Effector memory CD4-positive, alpha-beta T cell (primary cell): Measurements from ENCODE around the gene EDC4.
A peak's percentile ranks its signal among the peaks of the same experiment; 100 is the strongest.

Experiments
- DNase-seq, 3 donors: peaks; one replicate each; pipeline ENCODE4 v3.0.0-alpha.2; 2020
- H3K27ac ChIP-seq: 2 replicates; pipeline ENCODE4 v1.7.0; 2013; ENCODE audit warnings: mild to moderate bottlenecking, low read length, moderate library complexity; ENCODE audit not compliant: insufficient read depth, poor library complexity, severe bottlenecking
- H3K27me3 ChIP-seq: replicated peaks from 2 replicates; pipeline ENCODE4 v1.7.0; 2013; ENCODE audit warnings: mild to moderate bottlenecking, low read length; ENCODE audit not compliant: insufficient read depth, control insufficient read depth, poor library complexity, severe bottlenecking
- H3K36me3 ChIP-seq: 2 replicates; pipeline ENCODE4 v1.7.0; 2013; ENCODE audit warnings: mild to moderate bottlenecking, low read length, moderate library complexity; ENCODE audit not compliant: control insufficient read depth, insufficient read depth
- H3K4me1 ChIP-seq: 2 replicates; pipeline ENCODE4 v1.7.0; 2013; ENCODE audit warnings: low read length, mild to moderate bottlenecking; ENCODE audit not compliant: control insufficient read depth, insufficient read depth, poor library complexity, severe bottlenecking
- H3K4me3 ChIP-seq: 2 replicates; pipeline ENCODE4 v1.7.0; 2013; ENCODE audit warnings: low read length, low read depth, mild to moderate bottlenecking; ENCODE audit not compliant: insufficient read depth, poor library complexity, severe bottlenecking
- H3K9me3 ChIP-seq: 2 replicates; pipeline ENCODE4 v1.7.0; 2013; ENCODE audit warnings: mild to moderate bottlenecking, low read length, moderate library complexity; ENCODE audit not compliant: control insufficient read depth

Gene EDC4

GRCh38 chr16:67847064-67847861 is 25.6 kb upstream of the EDC4 start, which contains the start of gene CENPT:
Gene CENPT, minus strand, starts transcription at chr16:67847693. Its CDS starts 13,834 bp downstream, at chr16:67833859.
- no peaks in the 10 kb centered on the region for H3K36me3 ChIP-seq
- DNase-seq, result no peak
- H3K9me3 ChIP-seq, result no peaks in the 10 kb centered on the region
- peak within 1 kb of the TSS; percentile 90 for H3K4me3 ChIP-seq
- peak within 1 kb of the TSS; percentile 89 for H3K27ac ChIP-seq
- H3K27me3 ChIP-seq, result no peaks in the 10 kb centered on the region
- peaks cover 43% of the 10 kb centered on the region for H3K4me1 ChIP-seq

DNA sequence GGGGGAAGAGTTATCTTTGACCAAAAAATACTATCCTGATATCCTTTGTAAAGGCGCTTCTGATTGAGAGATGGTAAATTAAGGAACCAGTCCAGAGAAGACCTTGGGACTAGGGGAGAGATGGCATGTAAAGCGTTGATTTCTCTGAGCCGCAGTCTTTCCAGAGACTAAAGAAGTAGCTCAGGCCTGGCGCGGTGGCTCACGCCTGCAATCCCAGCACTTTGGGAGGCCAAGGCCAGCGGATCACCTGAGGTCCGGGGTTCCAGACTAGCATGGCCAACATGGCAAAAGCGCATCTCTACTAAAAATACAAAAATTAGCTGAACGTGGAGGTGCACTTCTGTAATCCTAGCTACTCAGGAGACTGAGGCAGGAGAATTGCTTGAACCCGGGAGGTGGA is 24.7 kb upstream of the EDC4 start:
- Histone ChIP-seq H3K4me1 (peaks cover 38% of the 10 kb centered on the region), H3K27me3 (no peaks in the 10 kb centered on the region), H3K36me3 (no peaks in the 10 kb centered on the region), H3K9me3 (no peaks in the 10 kb centered on the region), H3K4me3 (peak overlapping the region; percentile 90), H3K27ac (no peak overlapping the region)
- DNase-seq, result no peak

DNA sequence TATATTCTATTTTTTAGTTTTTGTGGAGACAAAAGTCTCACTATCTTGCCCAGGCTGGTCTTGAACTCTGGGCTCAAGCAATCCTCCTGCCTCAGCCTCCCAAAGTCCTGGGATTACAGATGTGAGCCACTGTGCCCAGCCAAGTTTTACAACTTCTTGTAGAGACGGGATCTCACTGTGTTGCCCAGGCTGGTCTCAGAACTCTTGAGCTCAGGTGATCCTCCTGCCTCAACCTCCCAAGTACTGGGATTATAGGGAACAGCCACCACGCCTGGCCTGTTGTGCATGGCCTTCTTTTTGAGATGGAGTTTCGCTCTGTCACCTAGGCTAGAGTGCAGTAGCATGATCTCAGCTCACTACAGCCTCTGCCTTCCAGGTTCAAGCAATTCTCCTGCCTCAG is 19.2 kb upstream of the EDC4 start:
- no peaks in the 10 kb centered on the region for H3K36me3 ChIP-seq
- peaks cover 7% of the 10 kb centered on the region for H3K4me1 ChIP-seq
- no peak overlapping the region for H3K27ac ChIP-seq
- DNase-seq, result no peak
- H3K27me3 ChIP-seq, result no peaks in the 10 kb centered on the region
- no peak overlapping the region for H3K4me3 ChIP-seq
- H3K9me3 ChIP-seq, result no peaks in the 10 kb centered on the region

- H3K9me3 ChIP-seq, result no peaks in the 10 kb centered on the region
- peaks cover 7% of the 10 kb centered on the region for H3K4me1 ChIP-seq
- no peak overlapping the region for H3K4me3 ChIP-seq
- no peak overlapping the region for H3K27ac ChIP-seq
- H3K27me3 ChIP-seq, result no peaks in the 10 kb centered on the region
- no peak for DNase-seq
- peaks cover 3% of the 10 kb centered on the region for H3K36me3 ChIP-seq
Measured at GRCh38 chr16:67855789-67856188, 17.1 kb upstream of the EDC4 start.

- no peaks in the 10 kb centered on the region for H3K27me3 ChIP-seq
- DNase-seq, result no peak
- H3K36me3 ChIP-seq, result peaks cover 7% of the 10 kb centered on the region
- H3K9me3 ChIP-seq, result no peaks in the 10 kb centered on the region
- peak overlapping the region; percentile 55 for H3K27ac ChIP-seq
- no peak overlapping the region for H3K4me3 ChIP-seq
- H3K4me1 ChIP-seq, result peaks cover 7% of the 10 kb centered on the region
Measured at GRCh38 chr16:67856927-67857546, 15.8 kb upstream of the EDC4 start.

DNA sequence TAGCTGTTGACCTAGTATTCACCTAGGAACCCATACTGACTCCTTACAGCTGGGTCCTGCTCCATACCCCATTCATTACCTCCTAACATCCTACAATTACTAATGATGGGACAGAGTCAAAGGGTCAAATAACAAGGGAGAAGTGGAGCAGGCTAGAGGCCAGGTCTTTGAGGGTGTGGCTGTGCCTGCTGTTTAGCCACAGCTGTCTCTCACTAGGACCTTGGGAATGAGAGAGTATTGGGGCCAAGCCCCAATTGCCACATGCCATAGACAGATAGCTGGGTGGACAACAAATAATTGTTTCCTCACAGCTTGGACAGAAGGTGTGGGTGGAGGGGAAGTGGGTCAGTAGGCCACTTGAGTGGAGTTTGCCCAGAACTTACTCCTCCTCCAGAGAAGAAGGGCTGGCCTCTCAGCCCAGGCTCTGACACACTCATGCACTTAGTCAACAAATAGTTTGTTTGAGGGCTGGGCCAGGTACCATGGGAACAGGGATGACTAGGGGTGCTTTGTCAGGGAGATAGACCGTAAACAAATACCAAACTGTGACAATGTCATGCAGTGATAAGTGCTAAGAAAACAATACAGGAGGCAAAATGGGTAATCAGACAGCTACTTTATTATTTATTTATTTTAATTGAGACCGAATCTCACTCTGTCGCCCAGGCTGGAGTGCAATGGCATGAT is 15.2 kb upstream of the EDC4 start:
- Histone ChIP-seq H3K4me1 (peaks cover 7% of the 10 kb centered on the region), H3K36me3 (peaks cover 7% of the 10 kb centered on the region), H3K9me3 (no peaks in the 10 kb centered on the region), H3K27ac (peak overlapping the region; percentile 55), H3K4me3 (no peak overlapping the region), H3K27me3 (no peaks in the 10 kb centered on the region)
- peak; percentile 31 to 46 (median 44) for DNase-seq

DNA sequence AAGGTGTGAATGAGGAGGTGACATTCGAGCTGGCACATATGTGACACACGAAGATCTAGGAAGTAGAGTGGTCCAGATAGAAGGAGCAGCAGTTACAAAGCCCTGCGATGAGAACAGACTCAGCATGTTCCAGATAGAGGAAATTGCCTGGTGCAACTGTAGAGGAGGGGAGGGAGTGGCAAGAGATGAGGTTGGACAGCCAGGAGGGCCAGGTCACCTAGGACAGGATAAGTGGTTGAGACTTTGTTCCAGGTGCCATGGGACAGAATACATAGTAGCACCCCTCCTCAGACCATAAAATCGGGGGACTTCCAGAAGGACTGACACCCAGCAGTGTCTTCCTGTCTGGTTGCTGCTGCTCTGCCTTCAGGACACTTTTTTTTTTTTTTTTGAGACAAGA is 14.4 kb upstream of the EDC4 start:
- Histone ChIP-seq H3K27me3 (no peaks in the 10 kb centered on the region), H3K9me3 (no peaks in the 10 kb centered on the region), H3K36me3 (peaks cover 7% of the 10 kb centered on the region), H3K27ac (peak overlapping the region; percentile 48), H3K4me1 (peaks cover 7% of the 10 kb centered on the region), H3K4me3 (no peak overlapping the region)
- DNase-seq, result no peak

- Histone ChIP-seq H3K27ac (no peak overlapping the region), H3K36me3 (peaks cover 17% of the 10 kb centered on the region), H3K4me1 (peaks cover 7% of the 10 kb centered on the region), H3K27me3 (no peaks in the 10 kb centered on the region), H3K4me3 (no peak overlapping the region), H3K9me3 (no peaks in the 10 kb centered on the region)
- DNase-seq, result no peak
Measured at GRCh38 chr16:67860589-67861398, 12.1 kb upstream of the EDC4 start.

DNA sequence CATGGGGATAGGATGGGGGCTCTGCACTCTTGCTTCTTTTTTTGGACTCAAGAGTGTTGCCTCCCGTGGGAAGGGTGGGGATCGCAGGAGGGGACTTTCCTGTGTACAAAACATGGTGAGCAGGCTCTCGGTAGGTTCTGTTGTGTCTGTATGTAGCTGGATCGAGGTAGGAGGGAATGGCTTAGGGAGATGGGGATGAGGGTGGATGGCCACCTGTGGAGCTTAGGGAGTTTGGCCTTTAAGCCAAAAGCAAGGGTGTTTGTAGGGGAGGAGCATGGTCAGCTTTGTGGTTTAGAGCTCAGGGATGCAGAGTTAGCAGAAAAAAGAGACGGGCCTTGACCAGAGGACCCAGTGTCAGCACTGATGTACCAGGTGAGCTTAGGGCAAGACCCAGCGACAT is 11.0 kb upstream of the EDC4 start:
- Histone ChIP-seq H3K27me3 (no peaks in the 10 kb centered on the region), H3K27ac (no peak overlapping the region), H3K4me3 (no peak overlapping the region), H3K36me3 (peaks cover 17% of the 10 kb centered on the region), H3K4me1 (peaks cover 7% of the 10 kb centered on the region), H3K9me3 (no peaks in the 10 kb centered on the region)
- no peak for DNase-seq
